HG03469 (cell line): Measurements from ENCODE around the gene LSAMP.
A peak's percentile ranks its signal among the peaks of the same experiment; 100 is the strongest.
"Not testable (repeated sequence)": the region's sequence is repeated elsewhere in the genome, so short reads cannot be mapped to it uniquely, and the experiment has no call there.

Experiments
- ATAC-seq: cut with Tn5 transposase; IDR thresholded peaks from one replicate; pipeline ENCODE4 v1.9.1; 2021; ENCODE audit warnings: mild to moderate bottlenecking, moderate library complexity, moderate number of reproducible peaks; ENCODE audit not compliant: unreplicated experiment

LSAMP gene

DNA sequence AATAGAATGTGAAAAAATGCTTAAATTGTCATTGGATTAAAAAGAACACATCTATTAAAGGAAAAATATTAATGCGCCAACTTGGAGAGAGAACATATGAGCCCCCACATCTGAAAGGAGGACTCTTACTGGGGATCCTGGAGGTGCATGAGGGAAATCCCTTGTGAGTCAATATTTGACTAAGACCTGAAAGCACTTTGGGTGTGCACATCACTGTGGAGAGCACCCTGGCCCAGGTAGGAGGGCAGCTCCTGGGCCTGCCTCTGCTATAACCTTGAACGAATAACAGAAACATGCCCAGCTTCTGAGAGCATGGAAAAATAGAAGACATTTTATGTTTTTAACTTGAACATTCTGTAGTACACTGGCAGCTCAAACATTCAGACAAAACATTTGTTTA is 622.2 kb downstream of the LSAMP start:
- no peak for ATAC-seq

- ATAC-seq, result no peak
These were observed 622.7 kb downstream of the LSAMP start for GRCh38 chr3:115822579-115822978.

GRCh38 chr3:115819785-115820384 is 625.4 kb downstream of the LSAMP start:
- peak; percentile 97 for ATAC-seq

DNA sequence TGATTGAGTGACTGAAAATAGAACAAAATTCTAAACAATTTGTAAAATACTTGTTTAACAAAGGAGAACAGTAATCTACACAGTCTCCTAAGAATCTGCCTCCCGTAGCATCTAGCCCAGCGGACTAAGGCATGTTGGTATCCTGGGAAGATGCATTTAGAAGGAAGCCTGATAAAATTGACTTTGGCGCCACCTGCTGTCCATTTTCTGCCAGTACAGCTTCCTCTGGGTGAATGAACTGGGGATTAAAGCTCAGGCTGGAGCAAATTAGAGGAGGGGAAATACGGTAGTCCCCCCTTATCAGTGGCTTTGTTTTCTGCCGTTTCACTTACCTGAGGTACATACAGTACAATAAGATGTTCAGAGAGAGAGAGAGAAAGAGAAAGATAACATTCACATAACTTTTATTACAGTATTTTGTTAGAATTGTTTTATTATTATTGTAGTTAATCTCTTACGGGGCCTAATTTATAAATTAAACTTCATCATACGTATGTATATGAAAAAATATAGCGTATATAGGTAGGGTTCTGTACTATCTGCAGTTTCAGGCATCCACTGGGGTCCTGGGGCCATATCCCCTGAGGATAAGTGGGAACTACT is 630.4 kb downstream of the LSAMP start:
- no peak for ATAC-seq

DNA sequence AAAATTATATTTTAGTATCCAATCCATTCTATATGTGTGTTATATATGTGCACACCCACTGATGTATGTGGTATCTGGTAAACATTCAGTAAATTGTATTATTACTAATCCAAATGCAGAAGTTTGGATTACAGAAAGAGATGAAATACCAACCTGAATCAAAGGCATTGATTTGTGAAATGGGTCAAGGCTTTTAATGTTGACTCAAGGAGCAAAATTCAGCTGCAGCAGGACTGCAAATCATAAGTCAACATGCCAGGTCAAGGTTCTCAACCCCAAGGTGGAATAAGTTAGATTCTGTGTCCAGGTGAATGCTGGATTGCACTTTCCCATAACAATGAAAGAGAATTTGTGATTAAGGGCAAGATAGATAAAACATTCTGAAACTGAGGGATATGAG is 631.3 kb downstream of the LSAMP start:
- ATAC-seq, result no peak

GRCh38 chr3:115808816-115809215 is 636.5 kb downstream of the LSAMP start:
- ATAC-seq, result no peak

DNA sequence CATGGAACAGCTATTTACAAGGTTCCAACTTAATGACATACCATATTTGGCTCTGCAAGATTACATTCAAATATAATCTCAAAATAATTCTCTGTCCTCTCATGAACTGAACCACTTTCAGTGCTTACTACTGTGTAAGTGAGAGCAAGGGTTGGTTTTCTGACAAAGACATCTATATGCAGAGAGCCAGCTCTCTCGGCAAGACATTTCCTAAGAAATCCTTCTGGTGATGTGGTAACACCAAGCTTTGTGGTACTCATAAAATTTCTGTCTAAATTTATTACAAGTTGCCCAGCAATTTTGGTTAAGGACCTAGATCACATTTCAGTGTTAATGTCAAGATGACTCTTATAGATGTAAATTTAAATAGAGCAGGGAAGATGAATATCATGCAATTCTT is 637.0 kb downstream of the LSAMP start:
- no peak for ATAC-seq

DNA sequence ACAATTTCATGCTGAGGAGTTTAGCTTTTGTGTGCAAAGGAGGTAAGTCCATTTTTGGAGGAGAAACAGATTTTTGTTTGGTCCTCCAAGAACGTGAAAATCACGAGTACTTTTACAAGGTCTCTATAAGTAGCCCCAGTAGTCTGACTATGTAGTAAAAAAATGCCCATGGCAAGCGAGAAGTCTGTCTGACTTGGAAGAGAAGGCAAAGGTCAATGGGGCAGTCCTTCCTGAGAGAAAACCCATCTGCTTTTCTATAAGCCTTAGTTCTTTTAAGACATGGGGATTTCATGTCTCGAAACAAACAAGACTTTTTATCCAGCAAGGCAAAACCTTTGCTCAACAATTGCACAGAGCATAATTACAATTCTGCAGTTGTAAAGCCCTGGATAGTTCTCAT is 638.8 kb downstream of the LSAMP start:
- no peak for ATAC-seq

GRCh38 chr3:115805520-115805919 is 639.8 kb downstream of the LSAMP start:
- no peak for ATAC-seq

- ATAC-seq, result no peak
These were observed 640.6 kb downstream of the LSAMP start for GRCh38 chr3:115804713-115805119.

DNA sequence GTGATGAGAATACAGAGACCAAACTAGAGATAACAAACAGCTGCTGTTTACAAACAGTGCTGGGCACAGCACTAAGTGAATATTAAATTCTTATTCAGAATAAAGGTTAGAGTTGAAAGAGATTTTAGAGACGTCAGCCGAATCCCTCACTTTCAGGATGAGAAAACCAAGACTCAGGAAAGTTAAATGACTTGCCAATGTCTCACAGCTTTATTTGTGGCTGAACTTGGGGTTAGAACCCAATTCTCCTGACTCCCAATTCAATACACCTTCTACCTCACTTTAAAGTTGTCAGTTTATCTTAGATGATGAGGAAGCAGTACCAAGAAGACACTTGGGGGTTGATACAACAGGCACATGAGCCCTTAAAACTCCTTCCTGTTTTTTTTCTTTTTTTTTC is 641.1 kb downstream of the LSAMP start:
- ATAC-seq, result no peak

DNA sequence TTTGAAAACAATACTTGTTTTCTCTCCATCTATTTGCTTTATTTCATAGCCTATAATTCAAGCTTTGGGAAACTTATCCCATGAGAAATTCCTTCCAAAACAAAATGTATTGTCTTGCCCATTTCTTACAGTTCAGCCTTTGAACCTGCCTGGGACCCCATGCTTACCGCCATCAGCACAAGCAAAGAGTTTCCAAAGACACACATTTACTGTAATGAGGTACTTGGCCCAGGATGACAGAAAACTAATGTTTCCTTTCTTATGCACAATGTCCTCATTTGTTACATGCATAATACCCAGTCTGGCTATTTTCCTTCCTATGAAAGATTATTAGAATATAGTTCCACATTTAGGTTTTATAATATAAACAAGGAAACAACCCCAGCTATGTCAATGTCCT is 641.6 kb downstream of the LSAMP start:
- no peak for ATAC-seq

DNA sequence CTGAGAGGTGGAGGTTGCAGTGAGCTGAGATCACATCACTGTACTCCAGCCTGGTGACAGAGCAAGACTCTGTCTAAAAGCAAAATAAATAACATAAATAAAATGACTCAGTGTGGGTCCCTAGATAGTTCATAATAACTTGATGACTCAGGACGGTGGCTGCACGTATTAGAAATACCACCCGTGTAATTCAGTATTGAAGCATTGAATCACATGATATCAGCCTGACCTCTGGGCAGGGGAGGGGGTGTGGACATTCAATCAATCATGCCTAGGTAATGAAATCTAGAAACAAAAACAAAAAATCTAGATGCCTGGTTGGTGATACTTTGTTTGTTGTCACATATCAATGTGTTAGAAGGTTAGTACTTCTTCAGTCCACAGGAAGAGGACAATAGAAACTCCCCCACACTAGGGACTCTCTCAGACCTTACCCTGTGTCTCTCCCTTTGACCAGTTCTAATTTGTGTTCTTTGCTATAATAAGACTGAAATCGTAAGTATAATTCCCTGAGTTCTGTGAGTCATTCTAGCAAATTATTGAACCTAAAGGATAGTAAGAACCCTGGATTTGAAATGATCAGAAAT is 644.7 kb downstream of the LSAMP start:
- ATAC-seq, result no peak

- not testable (repeated sequence) for ATAC-seq
These were observed 645.2 kb downstream of the LSAMP start for GRCh38 chr3:115800065-115800464.

- no peak for ATAC-seq
These were observed 652.9 kb downstream of the LSAMP start for GRCh38 chr3:115792206-115792955.

GRCh38 chr3:115791271-115792153 is 653.8 kb downstream of the LSAMP start:
- not testable (repeated sequence) for ATAC-seq

DNA sequence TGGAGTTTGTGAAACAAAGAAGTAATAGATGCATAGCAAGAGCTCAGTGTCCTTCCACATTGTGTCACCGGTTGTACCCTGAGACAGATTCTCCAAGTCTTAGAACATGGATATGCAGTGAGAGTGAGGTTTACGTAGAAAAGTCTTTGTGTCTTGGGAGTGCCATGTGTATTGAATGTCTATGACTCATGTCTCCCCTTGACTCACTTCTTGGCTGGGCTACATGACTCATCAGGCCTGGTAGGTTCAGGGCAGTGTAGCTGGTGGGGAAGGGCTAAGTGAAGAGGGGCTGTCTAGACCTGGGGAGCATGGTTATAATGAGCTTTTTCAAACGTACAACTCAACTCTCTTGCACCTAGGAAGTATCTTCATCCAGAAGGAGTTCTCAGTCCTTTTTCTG is 654.5 kb downstream of the LSAMP start:
- ATAC-seq, result peak; percentile 42

DNA sequence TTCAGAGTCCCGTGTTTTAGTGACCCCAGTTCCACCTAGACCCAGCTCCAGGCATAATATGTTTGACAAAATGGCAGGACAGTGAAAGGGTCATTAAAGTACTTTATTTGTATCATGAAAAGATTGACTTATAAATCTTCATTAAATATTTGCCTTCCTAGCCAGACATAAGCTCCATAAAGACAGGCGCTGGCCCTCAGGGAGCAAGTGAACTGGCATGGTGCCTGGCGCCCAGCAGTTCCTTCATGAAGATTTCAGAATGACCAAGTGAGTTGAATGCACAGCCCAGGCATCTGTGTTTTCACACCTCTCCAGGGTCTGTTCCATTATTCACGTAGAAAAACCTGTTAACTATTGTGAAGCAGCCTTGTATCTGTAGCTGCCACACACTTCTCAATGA is 655.8 kb downstream of the LSAMP start:
- no peak for ATAC-seq

- ATAC-seq, result no peak
These were observed 656.3 kb downstream of the LSAMP start for GRCh38 chr3:115788921-115789470.

DNA sequence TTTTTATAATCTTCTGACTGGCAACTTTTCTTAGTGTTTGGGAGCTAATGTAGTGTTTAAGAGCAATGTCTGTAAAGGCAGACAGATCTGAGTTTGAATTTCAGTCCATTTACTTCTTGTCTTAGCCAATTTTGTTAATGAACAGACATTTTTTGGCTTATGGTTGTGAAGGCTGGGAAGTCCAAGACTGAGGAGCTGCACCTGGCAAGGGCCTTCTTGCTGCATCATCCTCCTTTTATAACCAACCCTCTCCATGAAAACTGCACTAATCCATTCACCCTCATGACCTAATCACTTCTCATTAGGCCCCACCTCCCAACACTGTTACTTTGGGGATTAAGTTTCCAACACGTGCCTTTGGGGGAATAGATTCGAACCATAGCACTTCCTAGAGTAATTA is 657.5 kb downstream of the LSAMP start:
- ATAC-seq, result no peak

GRCh38 chr3:115785782-115786181 is 659.5 kb downstream of the LSAMP start:
- ATAC-seq, result no peak
